H1 (cell line): ENCODE data around the gene NTN4. TPM values are rescaled to one million over a fixed set of nuclear protein-coding genes. Genes with fewer than 3 reads are reported as not detected.

Experiments used
- CTCF ChIA-PET: fragments of 300-600 bp; sonication (Branson Sonifier 250); formaldehyde crosslinking; loops from one replicate; lab custom pipeline; 2021; ENCODE audit not compliant: partially characterized antibody; lab: Charles Lee
- POLR2A ChIA-PET: fragments of 300-600 bp; sonication (Branson Sonifier 250); formaldehyde crosslinking; loops from one replicate; lab custom pipeline; 2021; ENCODE audit warnings: inconsistent platforms; ENCODE audit not compliant: partially characterized antibody; lab: Charles Lee
- DNase-seq, 2 experiments: peaks; one replicate each; pipeline versions ENCODE4 v3.0.0 to v3.0.0-alpha.2; 2010 to 2022; ENCODE audit warnings: low spot score in 2 of 2, low read depth in 1 of 2, mixed read lengths in 1 of 2
- FAIRE-seq: peaks from 2 replicates; lab custom pipeline; 2011; peaks lifted over from hg19 to GRCh38; lab: Jason Lieb, UNC
- H2AFZ ChIP-seq: 2 replicates; pipeline ENCODE4 v1.8.1; 2012; ENCODE audit warnings: low read length, inconsistent platforms
- H2AK5ac ChIP-seq: 2 replicates; pipeline ENCODE4 v1.6.1; 2013; ENCODE audit warnings: low read depth, low read length
- H2BK120ac ChIP-seq: replicated peaks from 2 replicates; pipeline ENCODE3; 2013; ENCODE audit warnings: low read depth, low read length, inconsistent platforms
- H2BK12ac ChIP-seq: 2 replicates; pipeline ENCODE4 v1.6.1; 2013; ENCODE audit warnings: low read depth, low read length
- H2BK15ac ChIP-seq: 2 replicates; pipeline ENCODE4 v1.6.1; 2013; ENCODE audit warnings: low read length
- H2BK20ac ChIP-seq: 2 replicates; pipeline ENCODE4 v1.6.1; 2013; ENCODE audit warnings: low read length
- H2BK5ac ChIP-seq: 2 replicates; pipeline ENCODE4 v1.6.1; 2013; ENCODE audit warnings: low read depth, low read length
- H3K14ac ChIP-seq: 2 replicates; pipeline ENCODE4 v1.6.1; 2013; ENCODE audit warnings: inconsistent platforms; ENCODE audit not compliant: insufficient read length
- H3K18ac ChIP-seq: 2 replicates; pipeline ENCODE4 v1.6.1; 2013; ENCODE audit warnings: low read length; ENCODE audit errors: extremely low read depth
- H3K23ac ChIP-seq: 2 replicates; pipeline ENCODE4 v1.6.1; 2013; ENCODE audit warnings: inconsistent platforms; ENCODE audit not compliant: insufficient read length
- H3K23me2 ChIP-seq: 2 replicates; pipeline ENCODE4 v1.6.1; 2013; ENCODE audit warnings: low read depth, low read length
- H3K27ac ChIP-seq: 2 replicates; pipeline ENCODE4 v1.6.1; 2011; ENCODE audit warnings: low read depth, low read length, inconsistent platforms
- H3K27me3 ChIP-seq, 4 experiments: replicated peaks in 1 of 4; 1 replicate in 1 of 4; 2 replicates in 3 of 4; pipeline versions ENCODE4 v1.6.1 to v1.8.1; 2011 to 2013; ENCODE audit warnings: low read length in 3 of 4, mild to moderate bottlenecking in 3 of 4, inconsistent platforms in 2 of 4, mixed read lengths in 2 of 4, moderate library complexity in 1 of 4; ENCODE audit not compliant: control insufficient read depth in 3 of 4, insufficient read depth in 3 of 4; ENCODE audit errors: extremely low read depth in 1 of 4
- H3K36me3 ChIP-seq, 4 experiments: 2 replicates each; pipeline versions ENCODE4 v1.6.1 to v1.8.1; 2011 to 2013; ENCODE audit warnings: mild to moderate bottlenecking in 4 of 4, low read length in 3 of 4, moderate library complexity in 2 of 4, control low read depth in 1 of 4, inconsistent platforms in 1 of 4; ENCODE audit not compliant: insufficient read depth in 4 of 4, control insufficient read depth in 2 of 4
- H3K4ac ChIP-seq: replicated peaks from 2 replicates; pipeline ENCODE3; 2013; ENCODE audit warnings: low read length, low read depth, mixed read lengths, inconsistent platforms; ENCODE audit not compliant: insufficient read length
- H3K4me1 ChIP-seq, 4 experiments: replicated peaks in 1 of 4; 1 replicate in 1 of 4; 2 replicates in 3 of 4; pipeline versions ENCODE4 v1.6.1 to v1.8.1; 2011 to 2013; ENCODE audit warnings: low read length in 3 of 4, inconsistent platforms in 2 of 4, mixed read lengths in 1 of 4; ENCODE audit not compliant: insufficient read depth in 4 of 4, control insufficient read depth in 3 of 4
- H3K4me2 ChIP-seq, 2 experiments: 2 replicates each; pipeline versions ENCODE4 v1.6.1 to v1.8.1; 2011 to 2013; ENCODE audit warnings: low read depth in 2 of 2, low read length in 2 of 2, control low read depth in 1 of 2, inconsistent platforms in 1 of 2, mild to moderate bottlenecking in 1 of 2; ENCODE audit not compliant: insufficient read depth in 1 of 2
- H3K4me3 ChIP-seq, 4 experiments: fragments of 200-600, 300-600 bp in 1 of 4; sonication (generic), shearing (Covaris generic), sonication (Bioruptor Twin) in 1 of 4; 2 replicates each; pipeline versions ENCODE4 v1.5.1 to v1.8.1; 2011 to 2016; ENCODE audit warnings: low read length in 4 of 4, low read depth in 3 of 4, control low read depth in 2 of 4, inconsistent platforms in 2 of 4, mild to moderate bottlenecking in 2 of 4, mixed read lengths in 1 of 4, moderate library complexity in 1 of 4; ENCODE audit not compliant: insufficient read depth in 2 of 4; ENCODE audit errors: extremely low read depth in 1 of 4
- H3K56ac ChIP-seq: replicated peaks from 2 replicates; pipeline ENCODE3; 2013; ENCODE audit warnings: low read depth, mild to moderate bottlenecking, mixed read lengths, low read length, inconsistent platforms; ENCODE audit not compliant: insufficient read length
- H3K79me1 ChIP-seq: 2 replicates; pipeline ENCODE4 v1.6.1; 2013; ENCODE audit warnings: low read depth, low read length, control low read depth
- H3K79me2 ChIP-seq, 2 experiments: 2 replicates each; pipeline versions ENCODE4 v1.6.1 to v1.8.1; 2012 to 2013; ENCODE audit warnings: low read length in 2 of 2, mild to moderate bottlenecking in 2 of 2, inconsistent platforms in 1 of 2; ENCODE audit not compliant: insufficient read depth in 2 of 2, control insufficient read depth in 1 of 2
- H3K9ac ChIP-seq, 4 experiments: replicated peaks in 1 of 4; 1 replicate in 1 of 4; 2 replicates in 3 of 4; pipeline versions ENCODE4 v1.6.1 to v1.8.1; 2011 to 2013; ENCODE audit warnings: low read depth in 3 of 4, low read length in 3 of 4, control low read depth in 2 of 4, mild to moderate bottlenecking in 2 of 4, moderate library complexity in 2 of 4, inconsistent platforms in 1 of 4; ENCODE audit errors: extremely low read depth in 1 of 4
- H3K9me3 ChIP-seq, 2 experiments: 2 replicates each; pipeline versions ENCODE4 v1.6.1 to v1.8.1; 2012 to 2013; ENCODE audit warnings: mild to moderate bottlenecking in 2 of 2, moderate library complexity in 2 of 2, control low read depth in 1 of 2, inconsistent platforms in 1 of 2, low read depth in 1 of 2, low read length in 1 of 2, mixed read lengths in 1 of 2; ENCODE audit not compliant: insufficient read depth in 2 of 2
- H4K20me1 ChIP-seq, 2 experiments: replicated peaks in 1 of 2; 2 replicates each; pipeline versions ENCODE3 to v1.8.1; 2011 to 2013; ENCODE audit warnings: inconsistent platforms in 2 of 2, low read length in 2 of 2, mild to moderate bottlenecking in 1 of 2; ENCODE audit not compliant: insufficient read depth in 2 of 2, control insufficient read depth in 1 of 2
- H4K5ac ChIP-seq: 2 replicates; pipeline ENCODE4 v1.6.1; 2013; ENCODE audit warnings: low read length, low read depth, mixed read lengths, inconsistent platforms; ENCODE audit not compliant: insufficient read length
- H4K8ac ChIP-seq: 2 replicates; pipeline ENCODE4 v1.8.0; 2013; ENCODE audit warnings: mild to moderate bottlenecking, moderate library complexity, low read length, inconsistent platforms; ENCODE audit not compliant: insufficient read depth; ENCODE audit errors: extremely low read depth
- H4K91ac ChIP-seq: replicated peaks from 2 replicates; pipeline ENCODE3; 2013; ENCODE audit warnings: low read length, mixed read lengths, inconsistent platforms; ENCODE audit not compliant: insufficient read length
- TEAD4 ChIP-seq: IDR thresholded peaks from 2 replicates; pipeline ENCODE4 v1.6.1; 2012; ENCODE audit warnings: low read depth, low read length, inconsistent platforms, mixed read lengths
- WGBS, 2 experiments: shearing (Covaris generic) in 1 of 2; methylation state at CpG; one replicate each; pipeline versions ENCODE4 v1.1.6 to v1.1.7; 2013 to 2015; ENCODE audit warnings: low lambda C conversion rate in 2 of 2, mixed read lengths in 2 of 2, inconsistent platforms in 1 of 2, low coverage in 1 of 2, missing lambda C conversion rate in 1 of 2; ENCODE audit not compliant: insufficient replicate concordance in 2 of 2, insufficient coverage in 1 of 2, insufficient read length in 1 of 2; ENCODE audit errors: extremely low coverage in 1 of 2, missing lambda C conversion rate in 1 of 2; 5-methylcytosine and 5-hydroxymethylcytosine counted together
- polyA plus RNA-seq, 7 experiments: library from polyadenylated mRNA; depleted of rRNA in 3 of 7; stranded (reverse) in 5 of 7; unstranded in 2 of 7; fragments of >200 nt in 5 of 7; fragments of 200-250 nt in 2 of 7; gene quantifications; 1 replicate in 5 of 7; 2 replicates in 1 of 7; 4 replicates in 1 of 7; pipeline versions ENCODE4 v1.2.1 to v1.2.3, GENCODE V29; 2011 to 2013; ENCODE audit warnings: missing spikeins in 2 of 7, mixed read lengths in 2 of 7
- total RNA-seq: library from RNA; stranded (reverse); fragmentation: NEBNext Ultra II Directional; extraction: Animal tissue kit (Norgen Biotek cat#: 25700); gene quantifications from 2 replicates; pipeline ENCODE4 v1.2.1, GENCODE V29; 2021

NTN4 gene
- total and polyA plus RNA-seq, 2 of the 8 experiments (the other 6 are each of a cell fraction or from before 2014, with no cell fraction given), result 0.74 to 1.3 TPM

DNA sequence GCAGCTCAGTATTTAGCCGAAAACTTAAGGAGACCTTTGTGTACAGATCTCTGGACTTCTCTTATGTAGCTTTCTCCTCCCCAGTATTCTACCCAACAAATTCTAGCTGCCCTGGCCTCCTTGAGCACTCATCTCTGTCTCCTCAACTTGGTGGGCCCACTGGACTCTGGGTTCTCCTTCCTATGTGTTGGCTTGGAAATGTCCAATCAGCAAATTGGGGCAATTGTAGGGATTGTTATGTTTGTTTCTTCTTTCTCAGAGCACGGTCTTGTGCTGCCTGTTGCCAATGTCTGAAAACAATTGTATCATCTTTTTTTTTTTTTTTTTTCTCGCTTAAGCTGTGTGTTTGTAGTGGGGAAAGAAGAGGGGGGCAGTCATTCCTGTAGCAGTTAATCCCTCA is 30.2 kb downstream of the NTN4 start:
- H4K20me1 ChIP-seq, result no peaks in the 10 kb centered on the region
- H3K9ac ChIP-seq, result no peak overlapping the region
- no peak overlapping the region for H2BK120ac ChIP-seq
- ChIA-PET CTCF (interaction anchor here (1.1 to 1.2 kb wide), 2 partner anchors 178 to 237 kb away, joined by 3 read pairs; no protein-coding TSS in a partner anchor), POLR2A (interaction anchor here (0.6 kb wide), 1 partner anchor 194 kb away, joined by 3 read pairs; no protein-coding TSS in a partner anchor)
- no peaks in the 10 kb centered on the region for H3K36me3 ChIP-seq
- no peak overlapping the region for H2BK5ac ChIP-seq
- H2BK12ac ChIP-seq, result no peak overlapping the region
- H3K4me1 ChIP-seq, result peaks cover 0 to under 1% (median under 1%) of the 10 kb centered on the region in 4 experiments; a peak in 3 of 7 replicates
- no peak overlapping the region for H3K4me3 ChIP-seq
- 93% methylated on average over 2 of the region's 3 CpGs; no CpG with 5 or more reads in 1 of the 2 experiments for WGBS, 2 experiments
- H3K23ac ChIP-seq, result no peak overlapping the region
- no peak overlapping the region for H3K14ac ChIP-seq
- H3K27me3 ChIP-seq, result no peaks in the 10 kb centered on the region
- H3K9me3 ChIP-seq, result 0 out of 4 replicates have a peak, but pooled peaks cover 0 to 3% of the 10 kb centered on the region in 2 experiments
- H3K79me2 ChIP-seq, result no peaks in the 10 kb centered on the region
- no peak overlapping the region for H2BK20ac ChIP-seq
- H4K8ac ChIP-seq, result no peak overlapping the region
- H3K56ac ChIP-seq, result no peak overlapping the region
- no peak overlapping the region for H2AK5ac ChIP-seq
- no peak for TF ChIP-seq TEAD4
- DNase-seq, result no peak
- H3K79me1 ChIP-seq, result no peaks in the 10 kb centered on the region
- no peak overlapping the region for H3K4me2 ChIP-seq
- H3K27ac ChIP-seq, result no peak overlapping the region
- no peak for FAIRE-seq
- H3K18ac ChIP-seq, result no peak overlapping the region
- no peaks in the 10 kb centered on the region for H3K23me2 ChIP-seq
- H4K5ac ChIP-seq, result no peak overlapping the region
- no peak overlapping the region for H3K4ac ChIP-seq
- no peak overlapping the region for H2AFZ ChIP-seq
- H2BK15ac ChIP-seq, result peak overlapping the region; percentile 4; the same call in 1 of the 2 replicates
- H4K91ac ChIP-seq, result no peak overlapping the region
